Lung microvascular endothelial cell (primary cell): ENCODE data around the gene WT1. TPM values are rescaled to one million over a fixed set of nuclear protein-coding genes. Genes with fewer than 3 reads are reported as not detected.
"Not testable (repeated sequence)": the region's sequence is repeated elsewhere in the genome, so short reads cannot be mapped to it uniquely, and the experiment has no call there.

Experiments
- DNase-seq, 2 donors: peaks; one replicate each; pipeline versions ENCODE4 v3.0.0 to v3.0.0-alpha.2; 2010; ENCODE audit warnings: low read depth in 2 of 2
- total RNA-seq: library from RNA; depleted of rRNA; stranded (reverse); fragments of >200 nt; gene quantifications from 2 replicates; pipeline ENCODE4 v1.2.1, GENCODE V29; 2014

WT1 gene
- total RNA-seq: under 0.01 TPM in 1 of 2 replicates, not detected in the other

DNA sequence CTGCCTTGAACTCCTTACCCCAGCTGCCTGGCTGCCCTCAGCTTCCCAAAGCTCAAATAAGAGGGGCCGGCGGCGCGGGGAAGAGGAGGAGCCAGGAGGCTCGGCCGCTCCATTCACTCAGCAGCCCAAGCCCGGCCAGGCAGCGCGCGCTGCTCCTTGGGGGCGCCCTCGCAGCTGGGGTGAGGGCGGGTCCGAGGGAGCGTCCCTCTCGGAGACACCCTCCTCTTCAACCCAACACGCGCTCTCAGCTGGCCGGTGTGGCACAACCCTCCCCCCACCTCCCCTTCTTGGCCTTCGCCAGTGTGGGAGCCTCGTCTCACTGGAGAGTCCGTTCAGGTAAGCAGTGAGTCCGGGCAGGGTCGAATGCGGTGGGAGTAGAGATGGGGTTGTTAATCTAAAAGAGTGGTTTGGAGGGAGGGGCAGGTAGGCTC lies at the start of gene WT1:
WT1 (minus strand) TSS at position 29 of the 431 bp plus-strand sequence.
- no peak for DNase-seq

DNA sequence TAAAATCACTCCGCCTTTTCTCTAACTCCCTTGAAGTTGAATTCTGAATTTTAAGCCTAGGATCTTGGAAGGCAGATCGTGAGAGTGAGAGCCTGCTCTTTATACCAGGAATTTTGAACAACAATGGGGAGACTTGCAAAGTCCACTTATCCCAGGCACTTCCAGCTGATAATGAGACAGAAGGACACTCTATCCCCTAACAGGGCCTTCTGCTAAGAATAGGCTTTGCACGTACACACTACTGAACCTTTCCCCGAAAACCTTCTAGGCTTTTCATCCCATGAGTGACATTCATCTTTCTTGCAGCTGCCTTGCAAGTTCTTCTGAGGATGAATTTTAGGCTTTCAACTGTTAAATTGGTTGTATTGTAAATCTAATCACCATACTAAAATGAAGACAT lies 44.0 kb upstream of the WT1 start:
- DNase-seq: no peak

DNA sequence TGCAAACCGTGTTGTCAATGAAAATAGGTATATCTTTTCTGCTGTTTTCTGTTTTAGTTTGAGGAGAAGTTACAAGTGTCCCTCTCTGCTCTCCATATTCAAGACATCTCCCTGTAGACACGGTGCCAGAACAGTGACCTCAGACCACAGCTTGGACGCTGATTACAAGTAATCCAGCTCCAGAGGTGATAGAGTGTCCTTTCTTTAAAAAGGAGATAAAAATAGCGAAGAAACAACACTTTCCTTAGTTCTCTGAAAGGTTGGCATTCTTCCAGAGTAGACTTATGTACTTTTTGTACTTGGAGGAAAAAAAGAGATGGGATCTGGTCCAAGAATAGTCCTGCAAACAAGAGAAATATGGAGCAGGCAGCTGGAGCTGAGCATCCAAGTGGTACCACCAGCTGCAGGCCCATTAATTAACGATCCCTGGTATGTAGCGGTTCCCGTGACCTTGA lies 43.0 kb upstream of the WT1 start:
- DNase-seq: no peak

DNA sequence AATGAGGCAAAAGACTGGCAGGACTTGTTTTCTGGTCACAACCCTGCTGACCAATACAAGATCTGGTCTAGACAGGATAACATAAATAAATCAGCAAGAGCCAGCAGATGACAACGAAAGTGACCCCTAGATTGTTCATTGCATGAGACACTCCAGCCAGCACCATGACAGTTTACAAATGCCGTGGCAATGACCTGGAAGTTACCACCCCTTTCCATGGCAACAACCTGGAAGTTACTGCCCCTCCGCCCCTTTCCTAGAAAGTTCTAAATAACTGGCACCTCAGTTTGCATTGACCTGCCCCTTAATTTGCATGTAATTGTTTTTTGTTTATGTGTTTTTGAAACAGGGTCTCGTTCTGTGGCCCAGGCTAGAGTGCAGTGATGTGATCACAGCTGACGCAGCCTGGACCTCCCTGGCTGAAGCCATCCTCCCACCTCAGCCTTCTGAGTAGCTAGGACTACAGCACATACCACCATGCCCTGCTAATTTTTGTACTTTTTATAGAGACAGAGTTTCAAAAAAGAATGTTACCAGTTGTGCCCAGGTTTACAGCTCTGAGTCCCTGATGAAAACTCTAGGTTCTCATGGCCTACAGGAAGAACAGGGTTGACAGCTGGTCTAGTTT lies 38.1 kb upstream of the WT1 start:
- no peak for DNase-seq

DNA sequence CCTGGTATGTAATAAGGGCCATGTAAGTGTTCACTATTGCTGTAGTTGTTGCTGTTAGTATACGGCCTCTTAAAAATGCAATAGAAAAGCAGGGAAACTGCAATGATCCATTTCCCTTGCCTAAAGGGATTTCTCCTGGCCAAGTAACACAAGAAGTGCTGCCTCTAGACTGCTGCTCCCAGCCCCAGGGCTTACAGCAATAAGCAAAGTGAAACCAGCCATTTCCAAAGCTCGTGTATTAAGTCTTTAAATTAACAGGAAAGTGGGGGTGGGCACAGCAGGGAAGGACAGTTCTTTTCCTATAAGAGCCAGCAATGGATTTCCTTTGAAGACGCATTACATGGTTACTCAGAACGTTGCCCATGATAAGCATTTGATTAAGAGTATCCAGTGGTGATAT lies 36.9 kb upstream of the WT1 start:
- no peak for DNase-seq

DNA sequence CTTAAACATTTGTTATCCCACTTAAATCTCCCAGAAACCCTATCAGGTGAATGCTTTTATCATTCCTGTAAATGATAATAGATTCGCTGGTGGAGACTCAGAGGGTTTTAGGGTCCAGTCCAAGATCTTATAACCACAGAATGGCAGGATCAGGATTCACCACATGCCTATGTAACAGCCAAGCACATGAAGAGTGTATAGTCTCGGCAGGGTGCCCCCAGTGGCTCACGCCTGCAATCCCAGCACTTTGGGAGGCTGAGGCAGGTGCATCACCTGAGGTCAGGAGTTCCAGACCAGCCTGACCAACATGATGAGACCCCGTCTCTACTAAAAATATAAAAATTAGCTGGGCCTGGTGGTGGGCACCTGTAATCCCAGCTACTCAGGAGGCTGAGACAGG lies 36.2 kb upstream of the WT1 start:
- not testable (repeated sequence) for DNase-seq

DNA sequence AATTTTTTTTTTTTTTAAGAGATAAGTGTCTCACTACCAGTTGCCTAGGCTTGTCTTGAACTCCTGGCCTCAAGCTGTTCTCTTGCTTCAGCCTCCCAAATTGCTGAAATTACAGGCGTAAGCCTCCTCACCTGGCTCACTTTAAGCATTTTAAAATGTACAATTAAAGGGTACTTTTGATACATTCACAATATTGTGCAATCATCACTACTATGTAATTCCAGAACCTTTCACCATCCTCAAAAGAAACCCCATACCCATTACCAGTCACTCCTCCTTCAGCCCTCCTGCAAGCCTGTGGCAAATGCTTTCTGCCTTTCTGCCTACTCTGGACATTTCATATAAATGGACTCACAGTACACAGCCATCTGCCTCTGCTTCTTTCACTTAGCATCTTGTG lies 34.5 kb upstream of the WT1 start:
- DNase-seq: no peak

DNA sequence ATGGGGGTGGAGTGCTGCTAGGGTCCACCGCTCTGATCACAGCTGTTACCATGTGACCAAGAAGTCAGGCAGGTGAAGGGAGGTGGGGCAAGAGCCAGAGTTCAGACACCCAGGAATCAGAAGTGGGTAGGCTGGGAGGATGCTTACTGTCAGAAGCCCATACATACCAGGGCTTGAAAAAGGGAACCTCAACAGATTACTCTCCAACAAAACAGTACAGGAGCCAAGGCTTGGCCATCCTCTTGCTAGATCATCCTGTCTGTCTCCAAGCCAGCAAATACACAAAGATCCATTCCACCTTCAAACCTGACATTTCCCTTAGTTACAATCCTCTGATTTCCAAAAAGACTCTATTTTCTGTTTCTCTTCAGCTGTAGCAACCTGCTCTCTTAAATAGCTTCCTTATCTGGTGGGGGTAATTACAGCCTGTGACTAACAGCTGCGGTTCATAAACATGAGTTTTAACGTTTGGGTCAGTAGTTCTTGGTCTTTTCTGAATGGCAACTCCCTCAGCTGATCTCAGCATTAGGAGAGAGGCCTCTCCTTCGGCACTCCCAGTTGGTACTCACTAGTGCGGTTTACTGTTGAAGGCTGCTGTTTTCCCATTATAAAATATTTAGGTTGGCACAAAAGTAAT lies 31.1 kb upstream of the WT1 start:
- no peak for DNase-seq

DNA sequence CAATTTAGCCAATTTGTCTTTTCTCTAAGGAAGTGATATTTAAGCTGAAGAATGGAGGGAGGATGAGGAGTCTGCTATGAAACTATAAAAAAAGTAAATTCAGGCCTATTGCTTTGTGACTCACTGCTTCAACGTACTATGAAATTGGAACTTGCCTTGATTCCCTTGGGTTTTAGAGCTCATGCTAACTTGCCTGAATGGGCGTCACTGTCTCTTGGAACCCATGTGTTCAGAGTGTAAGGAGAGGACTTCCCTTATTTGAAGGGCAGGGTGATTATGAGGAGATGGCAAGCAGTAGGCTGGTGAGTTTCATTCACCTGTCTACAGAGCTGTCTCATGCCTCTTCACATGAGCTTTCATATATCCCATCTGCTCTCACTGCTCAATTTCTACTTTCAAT lies 28.7 kb upstream of the WT1 start:
- no peak for DNase-seq

DNA sequence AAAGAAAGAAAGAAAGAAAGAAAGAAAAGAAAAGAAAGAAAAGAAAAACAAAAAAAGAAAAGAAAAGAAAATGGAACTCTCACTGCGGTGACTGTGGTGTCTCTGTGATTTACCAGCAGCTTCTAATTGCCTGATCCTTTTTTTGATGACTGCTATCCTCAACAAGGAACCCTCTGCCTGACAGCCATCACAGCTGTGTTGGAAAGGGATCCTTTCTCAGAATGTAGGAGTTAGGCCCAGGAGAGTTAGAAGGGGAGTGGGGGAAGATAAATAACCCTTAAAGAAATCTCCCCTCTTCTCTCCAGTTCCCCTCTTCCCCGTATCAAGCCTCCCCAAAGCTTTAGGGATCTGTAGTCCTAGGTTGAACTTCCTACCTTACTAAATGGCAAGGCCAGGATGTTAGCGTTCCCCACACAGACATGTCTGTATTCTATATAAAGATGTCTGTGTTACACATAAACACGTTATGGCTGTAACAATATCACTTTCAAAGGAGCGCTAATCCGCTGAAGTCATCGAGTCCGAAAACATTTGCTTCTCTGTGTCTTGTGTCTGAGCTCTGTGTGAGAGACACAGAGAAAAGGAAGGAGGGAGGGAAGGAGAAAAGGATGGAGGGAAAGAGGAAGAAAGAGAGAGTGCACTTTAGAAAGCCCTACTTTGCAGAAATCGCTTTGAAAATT lies 26.8 kb upstream of the WT1 start:
- no peak for DNase-seq

DNA sequence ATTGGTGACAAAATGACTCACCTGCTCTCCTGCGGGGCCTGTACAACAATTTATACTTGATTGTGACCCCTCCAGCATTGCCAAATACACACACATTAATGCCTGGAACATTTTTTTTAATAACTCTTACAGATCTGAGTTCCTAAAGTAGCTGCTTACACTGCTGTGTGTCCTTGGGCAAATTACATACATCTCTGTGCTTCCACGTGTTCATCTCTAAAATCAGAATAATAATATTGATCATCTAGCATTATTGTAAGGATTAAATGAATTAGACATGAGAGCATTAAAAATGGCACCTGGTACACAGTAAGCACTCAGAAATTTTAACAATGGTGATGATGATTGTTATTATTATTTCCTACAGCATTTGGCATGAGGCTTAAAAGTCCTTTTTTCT lies 21.5 kb upstream of the WT1 start:
- no peak for DNase-seq

DNA sequence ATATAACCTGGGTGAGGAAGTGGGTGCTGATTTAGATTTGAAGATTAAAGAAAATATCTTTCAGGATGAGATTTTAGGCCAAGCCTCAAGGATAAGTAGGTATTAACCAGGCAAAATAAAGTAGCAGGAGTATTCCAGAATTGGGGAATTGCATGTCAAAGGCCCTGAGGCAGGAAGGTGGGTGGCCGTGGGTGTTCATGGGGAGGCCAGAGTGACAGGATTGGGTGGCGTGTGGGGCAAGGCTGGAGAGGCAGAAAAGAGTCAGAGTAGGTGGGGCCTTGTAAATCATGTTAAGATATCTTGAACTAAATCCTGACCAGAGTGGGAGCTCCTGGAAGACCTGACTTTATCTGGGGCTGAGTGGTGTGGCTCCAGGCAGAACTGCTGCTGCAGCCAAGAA lies 19.7 kb upstream of the WT1 start:
- DNase-seq: no peak

DNA sequence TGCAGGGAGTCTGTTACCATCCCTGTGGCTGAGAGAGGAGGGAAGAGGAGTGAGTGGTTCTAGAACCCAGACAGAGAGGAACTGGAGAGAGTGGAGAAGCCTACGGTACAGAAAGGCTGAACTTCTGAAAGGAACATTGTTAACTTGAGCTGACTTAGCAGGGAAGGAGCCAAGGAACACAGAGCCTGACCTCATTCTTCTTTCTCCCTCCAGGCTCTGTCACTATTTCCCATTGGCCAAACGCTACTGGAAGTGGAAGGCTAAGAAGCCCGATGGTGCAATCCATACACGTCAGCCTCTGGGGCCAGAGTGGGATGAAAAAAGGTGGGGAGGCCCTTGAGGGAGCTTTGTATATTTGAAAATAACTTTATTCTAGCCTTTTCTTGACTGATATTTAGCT lies 16.5 kb upstream of the WT1 start:
- DNase-seq: no peak

DNA sequence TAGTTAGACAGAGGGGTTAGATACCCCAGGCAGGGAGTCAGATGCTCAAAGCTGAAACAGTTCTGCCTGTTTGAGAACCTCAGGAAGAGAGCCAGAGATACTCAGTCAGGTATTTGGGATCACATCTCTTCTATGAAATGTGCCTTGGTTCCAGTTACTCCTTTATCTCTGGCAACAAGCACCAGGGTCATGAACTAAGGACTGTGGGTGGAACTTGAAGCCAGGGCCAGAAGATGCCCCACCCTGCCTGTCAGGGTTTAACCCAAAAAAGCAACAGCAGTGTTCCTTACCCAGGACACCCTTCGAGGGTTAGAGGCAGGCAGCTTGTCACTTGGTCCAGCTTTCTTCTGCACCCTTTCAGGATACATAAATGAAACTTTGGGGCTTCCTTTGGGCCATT lies 15.0 kb upstream of the WT1 start:
- DNase-seq: no peak

DNA sequence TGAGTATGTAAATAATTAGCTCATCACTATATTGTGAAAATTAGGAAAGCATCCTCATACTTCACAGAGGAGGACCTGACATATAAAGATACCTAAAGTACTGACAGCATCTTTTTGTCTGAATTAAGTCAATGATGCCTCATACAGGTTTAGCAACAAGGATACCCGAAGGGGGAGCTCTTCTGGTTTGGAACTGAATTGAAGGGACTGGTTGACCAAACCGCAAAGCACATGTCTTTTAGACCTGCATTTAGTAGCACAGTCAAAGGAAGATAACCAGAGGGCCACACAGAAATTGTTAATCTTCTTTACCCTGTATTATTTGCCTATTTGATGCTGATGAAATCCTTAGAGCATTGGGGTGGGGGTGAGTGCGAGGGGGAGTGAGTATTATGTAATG lies 12.9 kb upstream of the WT1 start:
- DNase-seq: no peak

DNA sequence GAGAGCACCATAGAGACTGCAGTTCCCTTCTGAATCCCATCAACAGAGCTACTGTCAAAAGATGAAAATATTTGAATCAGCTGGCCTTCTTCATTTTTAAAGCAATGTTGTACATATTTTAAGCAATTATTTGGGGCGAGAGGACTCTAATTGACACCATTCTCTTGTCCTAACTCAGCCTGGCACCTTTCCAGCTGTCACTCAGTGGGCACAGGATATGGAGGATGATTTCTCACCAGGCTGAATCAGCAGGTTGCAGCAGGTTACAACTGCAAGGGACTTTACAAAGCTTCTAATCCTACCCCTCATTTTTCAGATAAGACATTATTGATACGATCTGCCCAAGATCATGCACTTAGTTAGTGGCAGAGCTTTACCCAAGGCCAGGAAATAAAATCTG lies 11.9 kb upstream of the WT1 start:
- no peak for DNase-seq

DNA sequence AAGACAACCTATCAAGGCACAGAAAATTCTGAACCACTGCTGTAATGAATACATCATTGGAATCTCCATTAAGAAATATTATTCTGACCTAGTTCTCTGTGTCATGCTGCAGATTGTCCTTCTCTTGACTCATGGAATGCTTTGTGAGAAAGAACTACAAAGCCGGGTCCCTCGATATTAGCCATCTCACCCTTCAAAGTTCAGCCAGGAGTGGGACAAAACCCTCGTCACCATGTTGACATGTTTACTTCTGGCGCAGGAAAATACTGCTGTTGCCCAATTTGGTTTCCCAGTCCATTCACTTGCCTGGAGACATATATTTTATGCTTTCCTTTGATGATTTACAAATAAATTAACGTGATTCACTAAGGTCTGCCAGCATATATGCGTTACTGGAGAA lies 10.9 kb upstream of the WT1 start:
- DNase-seq: no peak

DNA sequence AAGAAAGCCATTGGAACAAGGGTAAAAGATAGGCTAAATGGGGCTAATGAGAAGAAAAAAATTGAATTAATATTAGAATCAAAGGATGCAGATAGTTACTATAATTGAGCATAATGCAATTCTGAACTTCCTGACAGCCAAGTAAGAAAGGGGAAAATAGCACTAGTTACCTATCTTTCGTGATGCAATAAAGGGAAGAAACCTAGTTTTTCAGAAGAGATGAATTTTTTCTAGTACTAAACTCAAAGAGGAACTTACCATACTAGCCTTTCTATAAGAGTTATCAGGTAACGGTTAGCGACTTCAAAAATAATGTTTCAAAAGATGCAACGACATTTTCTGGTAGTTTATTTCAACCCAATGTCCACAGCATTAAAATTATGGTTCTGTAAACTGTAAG lies 8.8 kb upstream of the WT1 start:
- DNase-seq: no peak

DNA sequence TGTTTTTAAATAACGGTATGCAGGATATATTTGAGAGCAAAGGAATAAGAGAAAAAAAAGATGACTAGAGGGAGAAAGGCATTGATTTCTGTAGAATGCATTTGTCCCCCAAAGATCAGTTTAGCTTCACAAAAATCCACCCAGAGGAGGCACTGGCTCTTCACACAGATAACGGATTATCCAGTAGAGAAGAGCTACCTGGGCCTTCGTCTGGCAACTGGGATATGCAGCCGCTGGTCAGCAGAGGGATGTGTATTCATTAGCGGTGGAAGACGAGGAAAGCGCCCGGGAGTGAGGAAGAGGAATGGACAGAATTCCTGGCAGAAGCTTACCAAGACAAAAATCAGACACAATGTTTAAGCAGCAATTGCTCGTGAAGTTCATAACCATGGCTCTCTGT lies 5.6 kb upstream of the WT1 start:
- DNase-seq: no peak

DNA sequence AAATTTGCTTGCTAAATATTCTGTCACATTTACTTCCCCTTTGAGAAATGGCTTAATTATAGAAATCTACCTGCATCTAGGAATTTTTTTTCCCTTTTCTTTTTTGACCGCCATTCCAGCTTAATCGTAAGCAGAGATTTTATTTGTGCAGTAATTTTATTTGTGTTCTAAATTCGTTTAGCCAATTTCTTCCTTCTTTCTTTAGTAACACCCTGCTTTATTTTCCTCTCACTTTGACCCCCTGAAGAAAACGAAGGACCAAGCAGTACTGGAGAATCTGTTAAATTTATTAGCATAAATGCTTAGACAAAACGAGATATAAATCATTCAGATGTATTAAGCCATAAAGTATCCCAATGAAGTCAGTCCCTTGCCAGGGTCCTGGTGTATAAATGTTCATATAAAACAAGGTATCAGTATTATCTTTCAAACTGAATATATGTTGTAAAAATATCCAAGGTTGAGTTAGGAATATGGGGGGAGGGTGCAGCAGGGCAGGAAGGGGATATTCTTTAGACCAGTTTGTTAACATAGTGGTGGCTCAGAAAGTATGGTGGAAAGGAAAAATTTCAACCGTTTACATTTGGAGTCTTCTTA lies 5.1 kb upstream of the WT1 start:
- DNase-seq: no peak

DNA sequence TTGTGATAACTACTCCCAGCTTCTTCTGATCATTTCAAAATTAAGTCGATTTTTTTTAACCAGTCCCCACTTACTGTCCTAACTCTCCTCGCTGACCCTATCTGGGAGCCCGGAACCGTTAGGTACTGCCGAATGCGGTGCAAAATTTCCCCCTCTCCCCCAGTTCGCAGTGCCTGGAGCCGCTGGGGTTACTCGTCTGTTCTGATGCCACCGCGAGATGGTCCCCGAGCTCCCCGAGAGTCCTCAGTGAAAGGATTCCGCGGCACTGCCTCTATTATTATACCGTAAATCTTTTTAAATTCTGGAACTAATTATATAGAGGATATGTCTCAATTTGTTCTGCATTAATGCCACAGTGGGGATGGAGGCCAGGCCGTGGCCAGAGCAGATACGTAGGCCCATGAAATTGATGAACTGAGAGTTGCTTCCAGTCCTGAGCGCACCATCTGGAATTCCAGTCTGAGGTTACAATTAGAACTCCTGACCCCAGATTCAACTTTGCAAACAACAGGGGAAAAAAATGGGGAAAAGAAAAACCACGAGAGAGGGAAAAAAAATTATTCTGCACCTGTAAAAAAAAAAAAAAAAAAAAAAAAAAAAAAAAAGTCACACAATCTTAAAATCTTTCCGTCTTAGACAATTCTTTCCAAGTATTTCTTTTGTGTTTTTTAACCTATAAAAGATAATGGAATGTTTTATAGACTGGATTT lies 4.3 kb upstream of the WT1 start:
- DNase-seq: no peak

DNA sequence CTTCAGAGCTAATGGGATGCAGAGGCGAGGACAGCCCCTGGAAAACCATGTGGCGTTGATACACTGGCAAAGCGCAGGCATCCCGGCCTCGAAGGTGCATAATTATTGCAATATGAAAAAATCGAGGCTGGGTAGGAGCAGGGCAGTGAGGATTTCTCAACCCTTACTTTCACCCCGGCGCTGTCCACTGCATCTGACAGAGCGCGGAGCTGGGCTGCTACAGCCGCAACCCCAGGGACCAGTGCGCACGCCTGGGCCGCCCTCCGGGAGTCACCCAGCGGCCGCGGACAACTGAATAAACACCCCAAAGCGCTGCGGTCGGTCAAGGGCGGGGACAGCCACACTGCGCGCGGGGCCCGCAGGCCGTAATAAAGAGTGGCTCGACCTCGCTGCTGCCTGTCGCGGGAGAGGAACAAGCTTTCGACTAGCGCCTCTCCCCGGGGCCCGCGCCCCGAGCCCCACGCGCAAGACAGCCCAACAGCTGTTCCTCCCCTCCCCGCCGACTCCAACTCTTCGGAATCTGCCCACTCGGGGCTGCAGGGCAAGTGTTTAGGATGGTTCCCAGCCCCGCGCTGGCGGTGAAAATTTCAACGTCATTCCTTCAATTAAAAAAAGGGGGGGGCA lies 3.6 kb upstream of the WT1 start:
- DNase-seq: no peak
